Measurements from ENCODE around the gene RAB27B. TPM values are rescaled to one million over a fixed set of nuclear protein-coding genes. Genes with fewer than 3 reads are reported as not detected.

RAB27B gene
- total and polyA plus RNA-seq, 10 of the 15 experiments (the other 5 are each of a cell fraction or from before 2014, with no cell fraction given), result under 0.01 to 0.03 TPM; not detected in 8

GRCh38 chr18:54899500-54899899 is 71.2 kb downstream of the RAB27B start (continued):
- TF ChIP-seq, protein P1, sequence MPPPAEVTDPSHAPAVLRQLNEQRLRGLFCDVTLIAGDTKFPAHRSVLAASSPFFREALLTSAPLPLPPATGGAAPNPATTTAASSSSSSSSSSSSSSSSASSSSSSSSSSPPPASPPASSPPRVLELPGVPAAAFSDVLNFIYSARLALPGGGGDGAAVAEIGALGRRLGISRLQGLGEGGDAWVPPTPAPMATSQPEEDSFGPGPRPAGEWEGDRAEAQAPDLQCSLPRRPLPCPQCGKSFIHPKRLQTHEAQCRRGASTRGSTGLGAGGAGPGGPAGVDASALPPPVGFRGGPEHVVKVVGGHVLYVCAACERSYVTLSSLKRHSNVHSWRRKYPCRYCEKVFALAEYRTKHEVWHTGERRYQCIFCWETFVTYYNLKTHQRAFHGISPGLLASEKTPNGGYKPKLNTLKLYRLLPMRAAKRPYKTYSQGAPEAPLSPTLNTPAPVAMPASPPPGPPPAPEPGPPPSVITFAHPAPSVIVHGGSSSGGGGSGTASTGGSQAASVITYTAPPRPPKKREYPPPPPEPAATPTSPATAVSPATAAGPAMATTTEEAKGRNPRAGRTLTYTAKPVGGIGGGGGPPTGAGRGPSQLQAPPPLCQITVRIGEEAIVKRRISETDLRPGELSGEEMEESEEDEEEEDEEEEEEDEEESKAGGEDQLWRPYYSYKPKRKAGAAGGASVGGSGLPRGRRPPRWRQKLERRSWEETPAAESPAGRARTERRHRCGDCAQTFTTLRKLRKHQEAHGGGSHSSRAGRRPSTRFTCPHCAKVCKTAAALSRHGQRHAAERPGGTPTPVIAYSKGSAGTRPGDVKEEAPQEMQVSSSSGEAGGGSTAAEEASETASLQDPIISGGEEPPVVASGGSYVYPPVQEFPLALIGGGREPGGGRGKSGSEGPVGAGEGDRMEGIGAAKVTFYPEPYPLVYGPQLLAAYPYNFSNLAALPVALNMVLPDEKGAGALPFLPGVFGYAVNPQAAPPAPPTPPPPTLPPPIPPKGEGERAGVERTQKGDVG (CRISPR knock-in tag; IDR thresholded peaks at IDR 0.05), result no peak
- no peak for TF ChIP-seq BMI1 (IDR thresholded peaks at IDR 0.05; ENCODE audit: borderline replicate concordance)

DNA sequence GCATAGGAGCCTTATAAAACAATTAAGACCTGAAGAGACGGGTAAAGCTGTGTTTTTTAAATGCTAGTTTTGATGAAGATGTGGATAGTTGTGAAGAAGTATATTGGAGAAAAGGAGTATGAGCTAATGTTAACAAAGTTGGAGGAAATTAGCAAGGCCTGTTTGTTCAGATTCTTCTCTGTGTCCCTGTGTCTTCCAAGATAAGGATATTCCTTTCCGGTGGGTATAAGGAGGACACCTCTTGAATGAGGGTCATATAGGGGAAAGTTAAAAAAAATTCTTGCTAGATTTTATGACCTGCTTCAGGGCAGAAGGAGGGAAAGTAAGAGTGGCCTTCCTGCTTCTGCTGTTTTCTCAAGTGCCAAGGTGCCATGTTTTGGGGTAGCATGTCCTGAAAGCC is 72.0 kb downstream of the RAB27B start:
- 33% methylated on average over 2 of the region's 2 CpGs for WGBS (ENCODE audit: insufficient coverage, insufficient replicate concordance, low lambda C conversion rate, missing lambda C conversion rate)

More for the DNA sequence above, 72.0 kb downstream of the RAB27B start:
- ATAC-seq, result no peak
- H3K4me1 ChIP-seq (ENCODE audit: control insufficient read depth, insufficient read depth, low read length), result no peaks in the 10 kb centered on the region
- no peaks in the 10 kb centered on the region for H3K27me3 ChIP-seq (replicated peaks in 1 of 2; ENCODE audit: control insufficient read depth in 2 of 2, insufficient read depth in 2 of 2, low read length in 1 of 2)
- H3K4me2 ChIP-seq (ENCODE audit: control insufficient read depth, insufficient read depth), result no peak overlapping the region
- no peak overlapping the region for H3K4me3 ChIP-seq
- no peak overlapping the region for H3K9ac ChIP-seq (ENCODE audit: control insufficient read depth, insufficient read depth, low read length)
- intact Hi-C loops (cut with micrococcal nuclease; ENCODE audit: unreplicated experiment), result no loop called here
- SMC1A ChIA-PET (ENCODE audit: uncharacterized antibody, unreplicated experiment), result interaction anchor here (1.0 kb wide), 1 partner anchor 10 kb away, joined by 4 read pairs; no protein-coding TSS in a partner anchor
- no peak overlapping the region for H3K27ac ChIP-seq (ENCODE audit: control insufficient read depth, insufficient read depth)
- no peak for FAIRE-seq
- POLR2A ChIA-PET, result no interaction called here
- H3K9me3 ChIP-seq (replicated peaks; ENCODE audit: control insufficient read depth, insufficient read depth, low read length), result no peaks in the 10 kb centered on the region
- RAD21 ChIA-PET (ENCODE audit: unreplicated experiment), result no interaction called here
- CTCF ChIA-PET, result no interaction called here
- no peaks in the 10 kb centered on the region for H3K79me2 ChIP-seq (ENCODE audit: control insufficient read depth, insufficient read depth, low read length)
- H3K36me3 ChIP-seq (ENCODE audit: control insufficient read depth in 2 of 2, insufficient read depth in 2 of 2, low read length in 1 of 2), result no peaks in the 10 kb centered on the region
- DNase-seq (ENCODE audit: low read depth, low spot score), result no peak
- H2AFZ ChIP-seq (ENCODE audit: control insufficient read depth, low read depth, low read length), result no peak overlapping the region
- H4K20me1 ChIP-seq (ENCODE audit: control insufficient read depth, insufficient read depth), result no peaks in the 10 kb centered on the region
- no peak for TF ChIP-seq RFX5 (IDR thresholded peaks at IDR 0.05; ENCODE audit: low read depth, low read length)
- TF ChIP-seq BCL11A (IDR thresholded peaks at IDR 0.05; ENCODE audit: low read depth, low read length), result no peak
- no peak for TF ChIP-seq IKZF2 (IDR thresholded peaks at IDR 0.05)
- TF ChIP-seq CEBPB (IDR thresholded peaks at IDR 0.05; ENCODE audit: borderline replicate concordance in 1 of 2, low read depth in 2 of 2, low read length in 2 of 2), result no peak
- no peak for TF ChIP-seq MEF2B (IDR thresholded peaks at IDR 0.05; ENCODE audit: partially characterized antibody, poor library complexity, severe bottlenecking)
- no peak for TF ChIP-seq SUPT20H (IDR thresholded peaks at IDR 0.05; ENCODE audit: borderline replicate concordance, control insufficient read depth, low read depth, low read length)
- TF ChIP-seq ATF7 (IDR thresholded peaks at IDR 0.05; ENCODE audit: low read depth), result no peak
- no peak for TF ChIP-seq GATAD2B (conservative IDR thresholded peaks at IDR 0.05; ENCODE audit: low read depth)
- no peak for TF ChIP-seq BMI1 (IDR thresholded peaks at IDR 0.05; ENCODE audit: borderline replicate concordance)
- TF ChIP-seq SPI1 (IDR thresholded peaks at IDR 0.05; ENCODE audit: borderline replicate concordance, insufficient read depth, low read depth, low read length), result no peak
- TF ChIP-seq STAT3 (IDR thresholded peaks at IDR 0.05; ENCODE audit: low read depth, low read length), result no peak
- no peak for TF ChIP-seq NR2C2 (IDR thresholded peaks at IDR 0.05; ENCODE audit: borderline replicate concordance, control insufficient read depth, insufficient read length, low read depth)
- TF ChIP-seq RCOR1 (conservative IDR thresholded peaks at IDR 0.05; ENCODE audit: low read depth, low read length), result no peak
- no peak for TF ChIP-seq ZNF24 (IDR thresholded peaks at IDR 0.05)
- no peak for TF ChIP-seq RUNX3 (IDR thresholded peaks at IDR 0.05; ENCODE audit: low read length)
- TF ChIP-seq RELA (IDR thresholded peaks at IDR 0.05; ENCODE audit: borderline replicate concordance, partially characterized antibody), result no peak
- TF ChIP-seq CBFB (IDR thresholded peaks at IDR 0.05; ENCODE audit: low read depth), result no peak
- no peak for TF ChIP-seq MYB (IDR thresholded peaks at IDR 0.05; ENCODE audit: borderline replicate concordance, low read depth, low read length)
- no TSS peak for BruUV-seq (replicated peaks)
- in situ Hi-C loops (cut with MboI), result no loop called here
